Endometrium (tissue), 2 donors: Measurements from ENCODE around the gene EEF1A2.

ENCODE experiments used
- FAIRE-seq: peaks from 2 replicates; lab custom pipeline; 2012; peaks lifted over from hg19 to GRCh38; lab: Jason Lieb, UNC
- donor health status: control.
- donor health status: control.

Gene EEF1A2

DNA sequence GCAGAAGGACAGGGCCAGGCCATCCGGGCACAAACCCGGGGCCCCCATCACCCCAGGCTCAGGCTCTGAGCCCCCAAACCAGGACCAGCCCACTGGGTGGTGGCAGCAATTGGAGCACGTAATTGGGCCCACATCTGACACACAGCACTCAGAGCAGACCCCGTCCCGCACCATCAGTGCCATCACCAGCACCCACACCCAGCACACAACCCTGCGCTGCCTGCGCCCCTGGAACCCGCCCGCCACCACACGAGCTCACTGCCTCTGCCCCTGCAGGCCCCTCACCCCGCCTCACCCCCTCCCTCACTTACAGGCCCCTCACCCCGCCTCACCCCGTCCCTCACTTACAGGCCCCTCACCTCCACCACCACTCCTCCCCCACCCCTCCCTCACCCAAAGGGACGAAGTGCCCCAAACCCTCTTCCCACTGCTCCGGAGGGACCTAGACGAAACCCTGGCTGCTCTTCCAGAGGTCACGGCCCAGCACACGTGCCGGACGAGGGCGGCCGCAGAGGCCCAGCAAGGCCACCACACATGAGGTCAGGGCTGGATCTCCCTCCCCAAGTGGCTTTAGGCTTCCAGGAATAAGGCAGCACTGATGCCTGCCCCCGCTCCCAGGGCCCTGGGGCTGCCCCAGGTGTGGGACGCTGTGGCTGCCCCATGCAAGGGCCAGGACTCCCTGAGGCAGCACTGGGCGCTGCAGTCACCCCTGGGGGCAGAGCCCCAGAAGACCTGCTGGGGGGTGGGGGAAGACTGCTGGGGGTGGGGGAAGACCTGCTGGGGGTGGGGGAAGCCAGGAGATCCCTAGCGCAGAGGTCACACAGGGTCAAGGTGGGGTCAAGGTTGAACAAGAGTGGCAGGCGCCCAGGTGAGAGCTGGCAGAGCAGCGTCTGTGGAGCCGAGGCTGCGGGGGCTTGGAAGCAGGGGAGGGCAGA, 48.8 kb downstream of the EEF1A2 start:
- no peak for FAIRE-seq

GRCh38 chr20:63449025-63449424, 49.9 kb downstream of the EEF1A2 start:
- FAIRE-seq, result no peak

DNA sequence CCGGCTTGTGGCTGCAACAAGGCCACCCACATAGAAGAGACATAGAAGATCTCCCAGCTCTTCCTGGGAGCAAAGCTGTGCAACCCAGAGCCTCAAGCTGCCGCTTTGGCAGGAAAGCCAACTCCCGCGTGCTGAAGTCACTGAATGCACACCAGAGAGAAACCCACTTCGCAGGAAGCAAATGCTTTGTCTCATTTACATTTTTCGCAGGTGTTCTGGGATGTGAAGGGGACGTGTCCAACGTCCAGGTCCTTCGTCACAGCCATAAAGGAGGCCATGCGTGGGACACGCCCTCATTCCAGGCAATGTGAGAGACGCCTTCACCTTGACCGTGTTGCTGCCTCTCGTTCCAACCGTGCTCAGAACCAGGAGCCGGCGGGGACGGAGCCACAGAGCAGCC, 50.9 kb downstream of the EEF1A2 start:
- FAIRE-seq, result no peak

GRCh38 chr20:63447320-63447719, 51.6 kb downstream of the EEF1A2 start:
- no peak for FAIRE-seq

GRCh38 chr20:63446216-63447024, 52.5 kb downstream of the EEF1A2 start:
- FAIRE-seq, result no peak

- FAIRE-seq, result no peak
Measured at GRCh38 chr20:63445075-63445734, 53.7 kb downstream of the EEF1A2 start.

DNA sequence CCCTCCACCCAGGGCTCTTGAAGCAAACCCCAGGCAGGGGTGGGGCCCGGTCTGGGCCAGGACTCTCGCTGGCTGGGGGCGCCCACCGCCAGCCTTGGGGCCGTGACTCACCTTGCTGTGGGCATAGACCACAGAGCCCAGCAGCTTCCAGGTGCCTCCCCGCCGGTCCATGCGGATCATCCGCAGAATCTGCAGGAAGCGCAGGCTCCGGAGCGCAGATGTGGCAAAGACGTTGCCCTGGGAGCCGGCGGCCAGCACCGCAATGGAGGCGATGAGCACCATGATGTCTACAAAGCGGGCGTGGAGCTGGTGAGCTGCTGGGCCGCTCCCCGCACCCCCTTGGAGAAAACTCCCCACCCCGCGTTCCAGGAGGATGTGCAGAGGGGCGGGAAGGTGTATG, 54.3 kb downstream of the EEF1A2 start:
- no peak for FAIRE-seq

DNA sequence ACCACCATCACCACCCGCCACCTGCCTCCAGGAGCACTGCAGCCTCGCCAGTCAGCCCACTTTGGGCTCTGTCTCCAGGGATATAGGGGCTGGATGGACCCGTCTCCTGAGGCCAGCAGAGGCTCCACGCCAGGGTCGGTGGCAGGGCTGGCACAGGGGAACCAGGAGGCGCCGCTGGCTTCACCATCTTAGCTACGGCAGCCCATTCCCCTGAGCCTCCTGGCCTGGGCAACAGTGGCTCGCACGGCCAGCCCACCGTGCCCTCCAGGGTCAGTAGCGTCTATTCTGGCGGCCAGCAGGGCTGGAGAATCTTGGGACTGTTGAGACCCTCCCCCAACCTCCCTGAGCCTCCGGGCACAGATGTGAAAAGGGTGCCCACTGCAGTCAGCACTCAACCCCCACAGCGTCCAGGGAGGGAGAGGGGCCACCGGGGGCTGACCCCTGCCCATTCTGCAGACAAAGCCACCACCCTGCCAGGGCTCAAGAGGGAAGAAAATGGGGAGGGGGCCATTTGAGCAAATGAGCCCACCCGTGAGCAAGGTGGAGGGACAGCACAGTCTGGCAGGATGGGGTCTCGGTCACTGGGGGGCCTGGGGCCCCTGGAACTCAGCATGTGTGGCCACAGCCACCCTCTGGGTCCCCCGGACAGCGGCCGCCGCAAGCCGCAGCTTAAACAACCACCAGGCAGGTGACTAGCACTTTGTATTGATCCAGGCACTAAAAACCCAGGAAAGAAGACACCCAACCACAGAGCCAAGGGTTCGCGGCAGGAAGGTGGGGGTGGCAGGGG, 55.1 kb downstream of the EEF1A2 start:
- no peak for FAIRE-seq

DNA sequence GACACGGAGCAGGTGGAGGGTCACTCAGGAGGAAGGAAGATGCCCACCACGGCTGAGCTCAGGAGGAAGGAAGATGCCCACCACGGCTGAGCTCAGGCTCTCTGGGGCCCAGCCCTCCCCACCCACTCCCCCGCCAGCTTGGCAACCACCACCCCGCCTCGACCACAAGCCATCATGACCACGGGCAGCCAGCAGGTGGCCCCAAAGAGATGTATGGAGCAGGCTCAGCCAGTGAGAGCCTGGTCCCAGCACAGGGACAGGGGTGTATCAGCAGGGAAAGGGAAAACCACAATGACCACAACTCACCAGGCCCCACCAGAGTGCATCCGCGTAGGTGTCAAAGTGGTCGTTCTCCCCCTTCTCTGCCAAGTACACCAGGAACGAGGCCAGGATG, 56.8 kb downstream of the EEF1A2 start:
- FAIRE-seq, result no peak

DNA sequence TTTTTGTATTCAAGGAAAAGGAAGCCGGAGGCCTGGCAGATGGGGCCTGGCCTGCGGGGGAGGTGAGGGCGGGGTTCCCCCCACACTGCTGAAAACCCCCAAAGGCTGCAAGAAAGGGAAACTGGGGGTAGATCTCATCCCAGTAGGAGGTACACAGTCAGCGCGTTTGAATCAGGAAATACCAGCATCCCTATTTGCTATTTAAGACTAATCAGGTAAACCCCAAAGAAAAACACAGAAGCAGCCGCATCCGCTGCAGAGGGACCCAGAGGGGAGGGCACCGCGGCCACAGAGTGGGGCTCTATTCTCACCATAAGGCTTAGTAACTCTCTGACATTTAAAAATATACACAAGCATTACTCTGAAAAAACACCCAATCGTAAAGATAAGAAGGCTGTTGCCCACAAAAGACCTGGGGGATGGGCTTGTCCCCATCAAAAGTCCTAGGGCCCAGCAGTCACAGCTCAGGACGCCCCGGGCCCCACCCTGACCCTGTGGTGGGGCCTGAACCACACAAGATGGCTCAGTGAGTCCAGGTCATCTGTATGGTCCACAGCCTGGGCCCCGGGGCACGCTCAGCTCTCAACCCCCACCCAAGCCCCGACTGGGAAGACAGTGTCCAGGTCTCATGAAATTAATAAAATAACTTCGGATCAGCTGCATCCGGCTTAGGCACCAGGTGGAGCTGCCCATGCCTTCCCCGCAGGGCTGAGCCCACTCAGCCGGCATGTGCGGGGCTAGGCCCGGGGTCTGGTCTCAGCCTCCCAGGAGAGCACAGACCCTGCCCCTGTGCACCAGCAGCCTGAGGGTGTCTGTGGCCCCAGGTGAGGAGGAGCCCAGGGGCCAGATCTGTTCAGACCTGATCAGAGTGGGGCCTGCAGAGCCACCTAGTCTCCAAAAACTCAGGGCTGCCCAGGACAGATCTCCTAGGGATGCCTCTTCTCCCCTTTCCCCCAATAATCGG, 57.5 kb downstream of the EEF1A2 start:
- FAIRE-seq, result no peak

- no peak for FAIRE-seq
Measured at GRCh38 chr20:63440366-63440955, 58.4 kb downstream of the EEF1A2 start.

DNA sequence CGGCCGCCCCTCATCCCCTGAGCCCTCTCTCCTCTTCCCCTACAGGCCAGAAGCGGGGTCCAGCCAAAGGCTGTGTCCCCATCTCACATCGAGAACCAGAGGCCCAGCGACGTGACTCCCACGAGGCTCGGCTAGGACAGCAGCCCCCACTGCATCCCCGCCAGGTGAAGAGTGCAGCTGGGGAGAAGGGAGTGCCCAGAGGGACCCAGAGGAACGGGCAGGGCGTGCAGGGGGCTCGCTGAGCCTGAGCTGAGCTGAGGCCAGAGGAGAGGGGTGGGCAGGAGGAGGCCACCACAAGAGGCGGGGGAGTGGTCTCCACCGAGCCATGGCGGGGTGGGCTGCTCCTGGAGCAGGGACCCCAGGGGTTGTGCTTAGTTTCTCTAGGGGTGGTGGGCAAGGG, 59.0 kb downstream of the EEF1A2 start:
- no peak for FAIRE-seq

DNA sequence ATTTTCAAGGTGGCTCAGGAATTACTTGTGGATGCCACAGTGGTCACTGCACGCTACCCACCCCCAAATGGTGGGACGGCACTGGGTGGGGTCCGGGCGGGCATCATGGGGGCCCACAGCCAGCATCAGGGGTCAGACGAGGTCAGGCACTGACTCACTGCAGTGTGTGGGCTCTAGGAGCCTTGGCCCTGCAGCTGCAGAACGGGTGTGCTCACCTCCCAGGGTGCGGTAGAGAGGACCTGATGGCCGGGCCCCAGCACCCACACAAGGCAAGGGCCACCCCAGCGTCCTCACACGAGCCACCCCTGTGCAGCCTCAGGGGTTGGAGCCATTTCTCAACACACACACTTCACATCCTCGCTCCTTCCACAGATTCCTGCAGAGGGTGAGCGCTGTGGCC, 60.8 kb downstream of the EEF1A2 start:
- FAIRE-seq, result no peak
